Measurements from ENCODE around the gene AP2M1.

Gene AP2M1

DNA sequence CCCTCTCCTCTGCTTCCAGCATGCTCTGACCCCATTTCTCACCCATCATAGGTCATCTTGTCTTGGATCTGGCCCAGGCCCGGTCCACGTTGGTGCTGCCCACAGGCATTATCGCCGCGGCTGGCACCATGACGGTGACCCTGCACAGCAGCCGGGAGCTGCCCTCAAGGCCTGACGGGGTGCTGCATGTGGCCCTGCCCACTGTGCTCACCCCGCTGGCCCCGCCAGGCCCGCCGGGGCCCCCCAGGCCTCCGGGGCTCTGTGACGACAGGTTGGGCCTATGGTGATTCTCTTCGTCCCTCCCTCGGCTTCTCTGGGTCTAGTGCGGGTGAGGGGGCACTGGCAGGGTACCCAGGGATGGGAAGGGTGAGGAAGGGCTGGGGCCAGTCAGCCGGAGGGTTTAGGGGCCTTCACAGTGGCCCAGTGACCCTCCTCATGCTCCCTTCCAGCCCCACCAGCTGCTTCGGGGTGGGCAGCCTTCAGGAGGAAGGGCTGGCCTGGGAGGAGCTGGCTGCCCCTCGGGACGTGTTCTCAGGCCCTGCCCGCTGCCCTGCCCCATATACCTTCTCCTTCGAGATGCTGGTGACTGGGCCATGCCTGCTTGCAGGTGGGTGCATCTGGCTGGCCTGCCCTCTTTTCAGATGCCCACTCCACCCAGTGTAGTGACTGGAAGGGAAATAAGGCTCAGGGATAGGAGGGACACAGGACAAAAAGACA lies 58.6 kb downstream of the AP2M1 start:
- no peak overlapping the region for H3K27ac ChIP-seq
- TF ChIP-seq, protein P1, sequence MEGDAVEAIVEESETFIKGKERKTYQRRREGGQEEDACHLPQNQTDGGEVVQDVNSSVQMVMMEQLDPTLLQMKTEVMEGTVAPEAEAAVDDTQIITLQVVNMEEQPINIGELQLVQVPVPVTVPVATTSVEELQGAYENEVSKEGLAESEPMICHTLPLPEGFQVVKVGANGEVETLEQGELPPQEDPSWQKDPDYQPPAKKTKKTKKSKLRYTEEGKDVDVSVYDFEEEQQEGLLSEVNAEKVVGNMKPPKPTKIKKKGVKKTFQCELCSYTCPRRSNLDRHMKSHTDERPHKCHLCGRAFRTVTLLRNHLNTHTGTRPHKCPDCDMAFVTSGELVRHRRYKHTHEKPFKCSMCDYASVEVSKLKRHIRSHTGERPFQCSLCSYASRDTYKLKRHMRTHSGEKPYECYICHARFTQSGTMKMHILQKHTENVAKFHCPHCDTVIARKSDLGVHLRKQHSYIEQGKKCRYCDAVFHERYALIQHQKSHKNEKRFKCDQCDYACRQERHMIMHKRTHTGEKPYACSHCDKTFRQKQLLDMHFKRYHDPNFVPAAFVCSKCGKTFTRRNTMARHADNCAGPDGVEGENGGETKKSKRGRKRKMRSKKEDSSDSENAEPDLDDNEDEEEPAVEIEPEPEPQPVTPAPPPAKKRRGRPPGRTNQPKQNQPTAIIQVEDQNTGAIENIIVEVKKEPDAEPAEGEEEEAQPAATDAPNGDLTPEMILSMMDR (conservative IDR thresholded peaks at IDR 0.05), result no peak
- TF ChIP-seq ZFX (IDR thresholded peaks at IDR 0.05), result no peak

All from C4-2B (cell line).